PFSK-1 (cell line): ENCODE measurements around the gene RBM17.

ENCODE experiments used
- POLR2AphosphoS5 ChIP-seq: IDR thresholded peaks from 2 replicates; pipeline ENCODE4 v1.6.1; 2012; ENCODE audit warnings: low read depth, mild to moderate bottlenecking, control low read depth, low read length, moderate library complexity
- SIN3A ChIP-seq: IDR thresholded peaks from 2 replicates; pipeline ENCODE4 v1.6.1; 2012; ENCODE audit warnings: mild to moderate bottlenecking, low read length, moderate library complexity, borderline replicate concordance; ENCODE audit not compliant: insufficient read depth
- TAF1 ChIP-seq: IDR thresholded peaks from 2 replicates; pipeline ENCODE4 v1.6.1; 2012; ENCODE audit warnings: low read length, control low read depth, borderline replicate concordance; ENCODE audit not compliant: insufficient read depth
- TF ChIP-seq, protein P1 (sequence below), 2 experiments: IDR thresholded peaks; 2 replicates each; pipeline versions ENCODE4 v1.6.1 to v1.8.0; 2011 to 2012; ENCODE audit warnings: low read depth in 2 of 2, low read length in 2 of 2, control low read depth in 1 of 2, inconsistent platforms in 1 of 2, mild to moderate bottlenecking in 1 of 2, moderate library complexity in 1 of 2; ENCODE audit not compliant: insufficient read depth in 1 of 2

- TF ChIP-seq SIN3A (no peak), TAF1 (no peak), POLR2AphosphoS5 (no peak)
- TF ChIP-seq, protein P1, sequence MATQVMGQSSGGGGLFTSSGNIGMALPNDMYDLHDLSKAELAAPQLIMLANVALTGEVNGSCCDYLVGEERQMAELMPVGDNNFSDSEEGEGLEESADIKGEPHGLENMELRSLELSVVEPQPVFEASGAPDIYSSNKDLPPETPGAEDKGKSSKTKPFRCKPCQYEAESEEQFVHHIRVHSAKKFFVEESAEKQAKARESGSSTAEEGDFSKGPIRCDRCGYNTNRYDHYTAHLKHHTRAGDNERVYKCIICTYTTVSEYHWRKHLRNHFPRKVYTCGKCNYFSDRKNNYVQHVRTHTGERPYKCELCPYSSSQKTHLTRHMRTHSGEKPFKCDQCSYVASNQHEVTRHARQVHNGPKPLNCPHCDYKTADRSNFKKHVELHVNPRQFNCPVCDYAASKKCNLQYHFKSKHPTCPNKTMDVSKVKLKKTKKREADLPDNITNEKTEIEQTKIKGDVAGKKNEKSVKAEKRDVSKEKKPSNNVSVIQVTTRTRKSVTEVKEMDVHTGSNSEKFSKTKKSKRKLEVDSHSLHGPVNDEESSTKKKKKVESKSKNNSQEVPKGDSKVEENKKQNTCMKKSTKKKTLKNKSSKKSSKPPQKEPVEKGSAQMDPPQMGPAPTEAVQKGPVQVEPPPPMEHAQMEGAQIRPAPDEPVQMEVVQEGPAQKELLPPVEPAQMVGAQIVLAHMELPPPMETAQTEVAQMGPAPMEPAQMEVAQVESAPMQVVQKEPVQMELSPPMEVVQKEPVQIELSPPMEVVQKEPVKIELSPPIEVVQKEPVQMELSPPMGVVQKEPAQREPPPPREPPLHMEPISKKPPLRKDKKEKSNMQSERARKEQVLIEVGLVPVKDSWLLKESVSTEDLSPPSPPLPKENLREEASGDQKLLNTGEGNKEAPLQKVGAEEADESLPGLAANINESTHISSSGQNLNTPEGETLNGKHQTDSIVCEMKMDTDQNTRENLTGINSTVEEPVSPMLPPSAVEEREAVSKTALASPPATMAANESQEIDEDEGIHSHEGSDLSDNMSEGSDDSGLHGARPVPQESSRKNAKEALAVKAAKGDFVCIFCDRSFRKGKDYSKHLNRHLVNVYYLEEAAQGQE (IDR thresholded peaks at IDR 0.05; ENCODE audit: insufficient read depth in 1 of 2, low read depth in 2 of 2, low read length in 2 of 2): no peak
These were observed 16.5 kb upstream of the RBM17 start for GRCh38 chr10:6072215-6072934.
